ENCODE results near the gene ABHD5. TPM values are rescaled to one million over a fixed set of nuclear protein-coding genes. Genes with fewer than 3 reads are reported as not detected.

Gene ABHD5
- total RNA-seq, 1 donor from 2014 or later: 59.2 TPM

GRCh38 chr3:43689166-43689565, 1.6 kb upstream of the ABHD5 start:
- DNase-seq: no peak
- intact Hi-C loops (cut with DNase I): no loop called here
- ATAC-seq: no peak
- H3K4me3 ChIP-seq: no peak overlapping the region
- H3K4me1 ChIP-seq: peaks cover 30% of the 10 kb centered on the region
- H3K9me3 ChIP-seq: no peaks in the 10 kb centered on the region
- no peaks in the 10 kb centered on the region for H3K36me3 ChIP-seq
- H3K27ac ChIP-seq: no peak overlapping the region
- no peaks in the 10 kb centered on the region for H3K27me3 ChIP-seq (ENCODE audit: low read depth)
- TF ChIP-seq, protein P1, sequence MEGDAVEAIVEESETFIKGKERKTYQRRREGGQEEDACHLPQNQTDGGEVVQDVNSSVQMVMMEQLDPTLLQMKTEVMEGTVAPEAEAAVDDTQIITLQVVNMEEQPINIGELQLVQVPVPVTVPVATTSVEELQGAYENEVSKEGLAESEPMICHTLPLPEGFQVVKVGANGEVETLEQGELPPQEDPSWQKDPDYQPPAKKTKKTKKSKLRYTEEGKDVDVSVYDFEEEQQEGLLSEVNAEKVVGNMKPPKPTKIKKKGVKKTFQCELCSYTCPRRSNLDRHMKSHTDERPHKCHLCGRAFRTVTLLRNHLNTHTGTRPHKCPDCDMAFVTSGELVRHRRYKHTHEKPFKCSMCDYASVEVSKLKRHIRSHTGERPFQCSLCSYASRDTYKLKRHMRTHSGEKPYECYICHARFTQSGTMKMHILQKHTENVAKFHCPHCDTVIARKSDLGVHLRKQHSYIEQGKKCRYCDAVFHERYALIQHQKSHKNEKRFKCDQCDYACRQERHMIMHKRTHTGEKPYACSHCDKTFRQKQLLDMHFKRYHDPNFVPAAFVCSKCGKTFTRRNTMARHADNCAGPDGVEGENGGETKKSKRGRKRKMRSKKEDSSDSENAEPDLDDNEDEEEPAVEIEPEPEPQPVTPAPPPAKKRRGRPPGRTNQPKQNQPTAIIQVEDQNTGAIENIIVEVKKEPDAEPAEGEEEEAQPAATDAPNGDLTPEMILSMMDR (IDR thresholded peaks at IDR 0.05): no peak

DNA sequence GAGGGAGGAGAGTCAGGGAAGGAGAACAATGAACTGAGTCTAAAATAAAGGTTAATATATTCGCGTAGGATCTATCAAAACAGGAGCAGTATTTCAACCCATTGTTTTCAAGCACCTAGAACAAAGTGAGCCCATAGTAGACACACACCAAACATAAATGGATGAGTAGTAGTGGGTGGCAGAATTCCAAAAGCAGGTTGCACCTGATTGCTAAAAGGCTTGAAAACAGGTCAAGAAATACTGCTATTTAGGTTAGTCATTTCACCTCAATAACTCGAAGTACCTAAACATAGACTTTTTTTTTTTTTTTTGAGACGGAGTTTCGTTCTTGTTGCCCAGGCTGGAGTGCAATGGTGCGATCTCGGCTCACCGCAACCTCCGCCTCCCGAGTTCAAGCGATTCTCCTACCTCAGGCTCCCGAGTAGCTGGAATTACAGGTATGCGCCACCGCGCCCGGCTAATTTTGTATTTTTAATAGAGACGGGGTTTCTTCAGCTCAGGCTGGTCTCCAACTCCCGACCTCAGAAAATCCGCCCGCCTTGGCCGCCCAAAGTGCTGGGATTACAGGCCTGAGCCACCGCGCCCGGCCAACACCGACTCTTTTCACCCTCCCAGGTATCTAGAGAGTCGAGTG, 855 bp upstream of the ABHD5 start:
- H3K27ac ChIP-seq: peak overlapping the region; percentile 96
- no peaks in the 10 kb centered on the region for H3K27me3 ChIP-seq (ENCODE audit: low read depth)
- H3K4me3 ChIP-seq: peak overlapping the region; percentile 86
- peaks cover 37% of the 10 kb centered on the region for H3K4me1 ChIP-seq
- H3K9me3 ChIP-seq: no peaks in the 10 kb centered on the region
- intact Hi-C loops (cut with DNase I): no loop called here
- no peaks in the 10 kb centered on the region for H3K36me3 ChIP-seq
- no peak for DNase-seq
- peak in 1 of 2 donors; percentile 2 for ATAC-seq
- TF ChIP-seq, protein P1 (IDR thresholded peaks at IDR 0.05): no peak

GRCh38 chr3:43691120-43691995, 620 bp downstream of the ABHD5 start:
- Histone ChIP-seq H3K9me3 (no peaks in the 10 kb centered on the region), H3K36me3 (no peaks in the 10 kb centered on the region), H3K4me3 (peak overlapping the region; percentile 86), H3K27me3 (ENCODE audit: low read depth) (no peaks in the 10 kb centered on the region), H3K4me1 (peaks cover 51% of the 10 kb centered on the region), H3K27ac (peak overlapping the region; percentile 96)
- intact Hi-C loops (cut with DNase I): no loop called here
- TF ChIP-seq, protein P1 (IDR thresholded peaks at IDR 0.05): no peak
- ATAC-seq (peak; percentile 78 to 83), DNase-seq (peak; percentile 89)

DNA sequence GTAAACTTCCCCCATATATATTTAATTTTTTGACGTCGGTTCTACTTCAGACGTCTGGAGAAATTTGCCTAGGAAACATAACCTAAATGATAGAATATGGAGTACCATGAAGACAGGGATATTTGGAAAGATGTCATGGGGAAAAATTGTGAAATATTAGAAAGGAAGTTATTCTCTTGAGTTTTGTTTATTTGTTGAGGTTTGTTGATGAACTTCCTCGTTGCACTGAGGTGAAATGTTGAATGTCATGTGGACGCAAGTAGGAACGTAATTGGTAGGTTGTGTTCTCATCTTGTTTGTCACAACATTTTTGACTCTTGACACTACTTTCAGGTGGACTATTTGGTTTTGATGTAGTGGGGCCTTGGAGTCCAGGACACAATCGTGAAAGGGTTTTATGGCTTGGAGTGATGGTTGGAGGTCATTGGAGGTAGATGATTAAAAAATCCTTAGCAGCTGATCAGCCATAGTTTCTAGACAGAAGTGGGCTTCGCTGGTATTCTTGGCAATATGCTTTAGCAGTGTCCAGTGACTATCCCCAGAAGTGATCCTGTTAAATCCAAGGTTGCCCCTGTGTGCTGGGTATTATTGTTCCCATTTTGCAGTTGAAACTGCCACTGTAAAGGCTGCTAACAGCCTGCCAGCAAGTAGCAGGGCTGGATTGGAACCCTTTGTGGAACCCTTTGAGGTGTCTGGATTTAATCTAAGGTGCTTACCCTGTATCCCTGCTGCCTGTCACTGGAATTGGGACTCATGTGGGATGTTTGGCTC, 1.5 kb downstream of the ABHD5 start:
- intact Hi-C loops (cut with DNase I): no loop called here
- Histone ChIP-seq H3K9me3 (no peaks in the 10 kb centered on the region), H3K27ac (peak overlapping the region; percentile 96), H3K4me1 (peaks cover 59% of the 10 kb centered on the region), H3K4me3 (peak overlapping the region; percentile 86), H3K36me3 (no peaks in the 10 kb centered on the region), H3K27me3 (ENCODE audit: low read depth) (no peaks in the 10 kb centered on the region)
- no peak for DNase-seq
- TF ChIP-seq, protein P1 (IDR thresholded peaks at IDR 0.05): no peak
- no peak for ATAC-seq

GRCh38 chr3:43692971-43693370, 2.2 kb downstream of the ABHD5 start:
- H3K9me3 ChIP-seq: no peaks in the 10 kb centered on the region
- H3K27ac ChIP-seq: peak overlapping the region; percentile 96
- H3K4me1 ChIP-seq: peaks cover 59% of the 10 kb centered on the region

More at GRCh38 chr3:43692971-43693370, 2.2 kb downstream of the ABHD5 start:
- peak overlapping the region; percentile 86 for H3K4me3 ChIP-seq
- ATAC-seq (no peak), DNase-seq (no peak)
- intact Hi-C loops (cut with DNase I): no loop called here
- H3K27me3 ChIP-seq (ENCODE audit: low read depth): no peaks in the 10 kb centered on the region
- TF ChIP-seq, protein P1 (IDR thresholded peaks at IDR 0.05): no peak
- H3K36me3 ChIP-seq: no peaks in the 10 kb centered on the region
